GM23338 (cell line): ENCODE results near the gene SLC25A4. TPM values are rescaled to one million over a fixed set of nuclear protein-coding genes. Genes with fewer than 3 reads are reported as not detected.
A peak's percentile ranks its signal among the peaks of the same experiment; 100 is the strongest.

ENCODE experiments used
- ATAC-seq: fragments of 200-7000 bp; cut with Tn5 transposase; 3 replicates; pipeline ENCODE4 v1.9.1; 2020
- DNase-seq: peaks from one replicate; pipeline ENCODE4 v3.0.0-alpha.2; 2015; ENCODE audit warnings: low spot score
- H2AFZ ChIP-seq: fragments of 200-600 bp; sonication (generic); 2 replicates; pipeline ENCODE4 v1.8.0; 2016; ENCODE audit warnings: antibody characterized with exemption, mild to moderate bottlenecking, moderate library complexity
- H3F3A ChIP-seq: fragments of 200-600 bp; sonication (generic); replicated peaks from 2 replicates; pipeline ENCODE4 v1.8.0; 2017; ENCODE audit warnings: antibody characterized with exemption, mixed run types, low read depth
- H3K27ac ChIP-seq: fragments of 200-600 bp; sonication (generic); 2 replicates; pipeline ENCODE4 v1.6.1; 2016; ENCODE audit warnings: low read depth
- H3K27me3 ChIP-seq: fragments of 200-600 bp; sonication (generic); 2 replicates; pipeline ENCODE4 v1.8.0; 2016; ENCODE audit warnings: mild to moderate bottlenecking, mixed run types, moderate library complexity; ENCODE audit not compliant: insufficient read depth
- H3K36me3 ChIP-seq: fragments of 200-600 bp; sonication (generic); 2 replicates; pipeline ENCODE4 v1.8.0; 2016; ENCODE audit warnings: mild to moderate bottlenecking; ENCODE audit not compliant: insufficient read depth
- H3K4me1 ChIP-seq: fragments of 200-600 bp; sonication (generic); 2 replicates; pipeline ENCODE4 v1.8.0; 2016; ENCODE audit warnings: mild to moderate bottlenecking, moderate library complexity; ENCODE audit not compliant: insufficient read depth
- H3K4me2 ChIP-seq: fragments of 200-600 bp; sonication (generic); 2 replicates; pipeline ENCODE4 v1.7.1; 2017; ENCODE audit warnings: mixed run types
- H3K4me3 ChIP-seq: fragments of 200-600 bp; sonication (generic); 2 replicates; pipeline ENCODE4 v1.6.1; 2016; ENCODE audit warnings: mixed run types
- H3K79me2 ChIP-seq: fragments of 200-600 bp; sonication (generic); replicated peaks from 2 replicates; pipeline ENCODE4 v1.8.0; 2017; ENCODE audit warnings: mild to moderate bottlenecking; ENCODE audit not compliant: insufficient read depth
- H3K9me2 ChIP-seq: fragments of 200-600 bp; sonication (generic); 2 replicates; pipeline ENCODE4 v1.8.0; 2017; ENCODE audit not compliant: insufficient read depth
- H4K20me1 ChIP-seq: fragments of 200-600 bp; sonication (generic); replicated peaks from 2 replicates; pipeline ENCODE4 v1.8.0; 2017; ENCODE audit warnings: mild to moderate bottlenecking; ENCODE audit not compliant: insufficient read depth
- H3K27ac Mint-ChIP-seq: 2 replicates; pipeline ENCODE4 v1.8.0; 2020; ENCODE audit warnings: inconsistent platforms, mild to moderate bottlenecking, moderate library complexity, mixed read lengths
- H3K27me3 Mint-ChIP-seq: 3 replicates; pipeline ENCODE4 v1.8.0; 2022; ENCODE audit warnings: low read depth, mild to moderate bottlenecking, moderate library complexity, mixed read lengths, inconsistent platforms; ENCODE audit not compliant: insufficient read depth, poor library complexity
- H3K36me3 Mint-ChIP-seq: 3 replicates; pipeline ENCODE4 v1.8.0; 2021; ENCODE audit warnings: low read depth, mild to moderate bottlenecking, inconsistent platforms, moderate library complexity, mixed read lengths
- H3K4me1 Mint-ChIP-seq: 3 replicates; pipeline ENCODE4 v1.8.0; 2020; ENCODE audit warnings: mild to moderate bottlenecking, inconsistent platforms, mixed read lengths
- H3K4me3 Mint-ChIP-seq: 3 replicates; pipeline ENCODE4 v1.8.0; 2021; ENCODE audit warnings: moderate library complexity, mild to moderate bottlenecking, inconsistent platforms, mixed read lengths
- H3K9me3 Mint-ChIP-seq: 3 replicates; pipeline ENCODE4 v1.8.0; 2020; ENCODE audit warnings: moderate library complexity, mild to moderate bottlenecking, inconsistent platforms, mixed read lengths
- CREB1 ChIP-seq: fragments of 250-450 bp; sonication (Bioruptor Pico); IDR thresholded peaks from 2 replicates; pipeline ENCODE4 v1.5.0; 2020; ENCODE audit warnings: low read depth, mild to moderate bottlenecking, moderate library complexity
- ETS1 ChIP-seq: IDR thresholded peaks from 2 replicates; pipeline ENCODE4 v1.6.1; 2016; ENCODE audit warnings: antibody characterized with exemption
- EZH2 ChIP-seq: fragments of 200-600 bp; sonication (generic); IDR thresholded peaks from one replicate; pipeline ENCODE4 v1.8.0; 2017; ENCODE audit warnings: antibody characterized with exemption, mild to moderate bottlenecking, low read depth; ENCODE audit not compliant: unreplicated experiment
- EZH2phosphoT487 ChIP-seq: fragments of 200-600 bp; sonication (generic); IDR thresholded peaks from one replicate; pipeline ENCODE4 v1.8.1; 2018; ENCODE audit warnings: antibody characterized with exemption; ENCODE audit not compliant: unreplicated experiment
- JUNB ChIP-seq: IDR thresholded peaks from one replicate; pipeline ENCODE4 v1.6.1; 2016; ENCODE audit warnings: antibody characterized with exemption; ENCODE audit not compliant: unreplicated experiment
- NANOG ChIP-seq: IDR thresholded peaks from 2 replicates; pipeline ENCODE4 v1.6.1; 2016; ENCODE audit warnings: antibody characterized with exemption, borderline replicate concordance
- POLR2AphosphoS5 ChIP-seq: IDR thresholded peaks from 2 replicates; pipeline ENCODE4 v1.6.1; 2016; ENCODE audit warnings: antibody characterized with exemption, low read depth
- REST ChIP-seq: IDR thresholded peaks from one replicate; pipeline ENCODE4 v1.6.1; 2018; ENCODE audit warnings: antibody characterized with exemption; ENCODE audit not compliant: unreplicated experiment
- STAT1 ChIP-seq: IDR thresholded peaks from one replicate; pipeline ENCODE4 v1.6.1; 2016; ENCODE audit warnings: antibody characterized with exemption; ENCODE audit not compliant: unreplicated experiment
- ZNF114 ChIP-seq: fragments of 250-450 bp; sonication (Bioruptor Pico); IDR thresholded peaks from 2 replicates; pipeline ENCODE4 v1.5.0; 2020; ENCODE audit warnings: mild to moderate bottlenecking, moderate library complexity
- ZNF331 ChIP-seq: fragments of 250-450 bp; sonication (Bioruptor Pico); IDR thresholded peaks from 2 replicates; pipeline ENCODE4 v1.5.0; 2020; ENCODE audit warnings: low read depth, mild to moderate bottlenecking, moderate library complexity
- polyA plus RNA-seq: library from polyadenylated mRNA; unstranded; fragments of >200 nt; fragmentation: Nextera tagmentation; extraction: Ambion mirVana; gene quantifications from 2 replicates; pipeline ENCODE4 v1.2.1, GENCODE V29; 2016
- total RNA-seq: library from RNA; depleted of rRNA; stranded (reverse); fragments of >200 nt; shearing (Covaris generic); gene quantifications from 2 replicates; pipeline ENCODE4 v1.2.3, GENCODE V29; 2014

The SLC25A4 gene
- total and polyA plus RNA-seq, 2 experiments from 2014 or later, result 43.6 to 66.5 TPM

- Mint-ChIP-seq H3K9me3 (no peaks in the 10 kb centered on the region), H3K27me3 (peaks cover 1% of the 10 kb centered on the region), H3K4me1 (peaks cover 37% of the 10 kb centered on the region), H3K4me3 (no peak overlapping the region), H3K27ac (peak overlapping the region; percentile 88), H3K36me3 (no peaks in the 10 kb centered on the region)
- Histone ChIP-seq H4K20me1 (no peaks in the 10 kb centered on the region), H3K79me2 (no peaks in the 10 kb centered on the region), H3K4me2 (no peak overlapping the region), H3F3A (no peaks in the 10 kb centered on the region), H3K4me3 (no peak overlapping the region), H2AFZ (no peak overlapping the region), H3K36me3 (no peaks in the 10 kb centered on the region), H3K9me2 (no peaks in the 10 kb centered on the region; the same call in 1 of the 2 replicates), H3K27ac (no peak overlapping the region), H3K4me1 (peaks cover 27% of the 10 kb centered on the region), H3K27me3 (no peaks in the 10 kb centered on the region)
- DNase-seq, result peak; percentile 88
- TF ChIP-seq POLR2AphosphoS5 (0 out of 2 replicates have a peak, but pooled peaks have one; percentile 27), EZH2phosphoT487 (no peak)
- ATAC-seq, result peak; percentile 95
Observed at GRCh38 chr4:185115827-185116232, 27.2 kb upstream of the SLC25A4 start.

GRCh38 chr4:185117300-185117934 is 25.6 kb upstream of the SLC25A4 start:
- Histone ChIP-seq H2AFZ (0 out of 2 replicates have a peak overlapping the region, but pooled peaks have one; percentile 11), H3K27ac (peak overlapping the region; percentile 16; the same call in 1 of the 2 replicates)
- no peak overlapping the region for H3K4me3 Mint-ChIP-seq

GRCh38 chr4:185118876-185119275 is 24.2 kb upstream of the SLC25A4 start:
- Histone ChIP-seq H2AFZ (no peak overlapping the region), H3K27me3 (no peaks in the 10 kb centered on the region), H3K9me2 (no peaks in the 10 kb centered on the region), H4K20me1 (no peaks in the 10 kb centered on the region), H3K4me3 (no peak overlapping the region), H3K4me1 (peaks cover 27% of the 10 kb centered on the region), H3K36me3 (no peaks in the 10 kb centered on the region), H3K4me2 (no peak overlapping the region), H3K79me2 (no peaks in the 10 kb centered on the region), H3K27ac (no peak overlapping the region), H3F3A (no peaks in the 10 kb centered on the region)
- H3K27me3 Mint-ChIP-seq, result peaks cover 1% of the 10 kb centered on the region
- DNase-seq (no peak), ATAC-seq (no peak)
- no peaks in the 10 kb centered on the region for H3K36me3 Mint-ChIP-seq
- H3K4me3 Mint-ChIP-seq, result no peak overlapping the region
- peaks cover 31% of the 10 kb centered on the region for H3K4me1 Mint-ChIP-seq
- no peak overlapping the region for H3K27ac Mint-ChIP-seq
- H3K9me3 Mint-ChIP-seq, result no peaks in the 10 kb centered on the region
- TF ChIP-seq ZNF114 (CRISPR knock-in tag) (no peak), JUNB (no peak), CREB1 (CRISPR knock-in tag) (no peak), EZH2phosphoT487 (no peak), POLR2AphosphoS5 (no peak), ETS1 (no peak), REST (no peak), ZNF331 (CRISPR knock-in tag) (no peak), NANOG (no peak), EZH2 (no peak), STAT1 (no peak)

More at GRCh38 chr4:185117300-185117934, 25.6 kb upstream of the SLC25A4 start:
- Histone ChIP-seq H3K79me2 (no peaks in the 10 kb centered on the region), H3K27me3 (no peaks in the 10 kb centered on the region), H3K36me3 (no peaks in the 10 kb centered on the region), H3K4me1 (peaks cover 27% of the 10 kb centered on the region), H4K20me1 (no peaks in the 10 kb centered on the region), H3F3A (no peaks in the 10 kb centered on the region), H3K4me3 (no peak overlapping the region), H3K9me2 (no peaks in the 10 kb centered on the region), H3K4me2 (no peak overlapping the region)
- TF ChIP-seq ZNF114 (CRISPR knock-in tag) (no peak), NANOG (no peak), EZH2 (no peak)
- H3K36me3 Mint-ChIP-seq, result no peaks in the 10 kb centered on the region
- DNase-seq, result no peak
- peak; percentile 18 for ATAC-seq
- no peaks in the 10 kb centered on the region for H3K9me3 Mint-ChIP-seq
- H3K27ac Mint-ChIP-seq, result no peak overlapping the region; the same call in 1 of the 2 replicates
- H3K27me3 Mint-ChIP-seq, result peaks cover 1% of the 10 kb centered on the region
- H3K4me1 Mint-ChIP-seq, result peaks cover 34% of the 10 kb centered on the region
